Activated B cell treated with CpG ODN at 0.5 μM for 24 hours (primary cell): ENCODE data around the gene SARM1. TPM values are rescaled to one million over a fixed set of nuclear protein-coding genes. Genes with fewer than 3 reads are reported as not detected.

ENCODE experiments used
- ATAC-seq: fragments of 200-7000 bp; cut with Tn5 transposase; one replicate; pipeline ENCODE4 v1.10.0; 2021; ENCODE audit warnings: low read depth, mild to moderate bottlenecking, moderate library complexity
- CTCF ChIA-PET: fragments of 350-600 bp; sonication (Branson Sonifier 250); formaldehyde crosslinking; loops from one replicate; lab custom pipeline; 2021; ENCODE audit warnings: antibody characterized with exemption; lab: Charles Lee
- POLR2A ChIA-PET: fragments of 350-600 bp; sonication (Branson Sonifier 250); formaldehyde crosslinking; loops from one replicate; lab custom pipeline; 2021; ENCODE audit warnings: antibody characterized with exemption; lab: Charles Lee
- DNase-seq: peaks from one replicate; pipeline ENCODE4 v3.0.0; 2022
- H3K27ac Mint-ChIP-seq: one replicate; pipeline ENCODE4 v1.8.0; 2020; ENCODE audit warnings: mixed read lengths
- H3K27me3 Mint-ChIP-seq: one replicate; pipeline ENCODE4 v1.8.0; 2021; ENCODE audit warnings: mixed read lengths
- H3K36me3 Mint-ChIP-seq: one replicate; pipeline ENCODE4 v1.8.0; 2021; ENCODE audit warnings: low read depth, mixed read lengths
- H3K4me1 Mint-ChIP-seq: one replicate; pipeline ENCODE4 v1.8.0; 2021; ENCODE audit warnings: mixed read lengths
- H3K4me3 Mint-ChIP-seq: one replicate; pipeline ENCODE4 v1.8.0; 2020; ENCODE audit warnings: mild to moderate bottlenecking, mixed read lengths
- H3K9me3 Mint-ChIP-seq: one replicate; pipeline ENCODE4 v1.8.0; 2020; ENCODE audit warnings: mixed read lengths
- intact Hi-C: fragments of 100-400 bp; cut with micrococcal nuclease; formaldehyde crosslinking; loops from one replicate; pipeline ENCODE4 v1.15.1; 2024
- total RNA-seq: library from RNA; stranded (reverse); gene quantifications from 2 replicates; pipeline ENCODE4 v1.2.3, GENCODE V29; 2022
- TF ChIP-seq, protein P1 (sequence below): fragments of 200-600 bp; IDR thresholded peaks from one replicate; pipeline ENCODE4 v1.8.0; 2022; ENCODE audit warnings: antibody characterized with exemption, mild to moderate bottlenecking

SARM1 gene
- total RNA-seq, 1 donor from 2014 or later = 19.9 TPM

- POLR2A ChIA-PET = interaction anchor here (2.2 kb wide), 1 partner anchor 28 kb away, joined by 12 read pairs; the partner anchor contains the start of gene POLDIP2
- peaks cover 25% of the 10 kb centered on the region for H3K36me3 Mint-ChIP-seq
- H3K4me3 Mint-ChIP-seq = peak overlapping the region; percentile 90
- no peak overlapping the region for H3K27ac Mint-ChIP-seq
- CTCF ChIA-PET = interaction anchor here (1.5 to 2.2 kb wide), 2 partner anchors 26 to 31 kb away, joined by 3 to 7 read pairs; no protein-coding TSS in a partner anchor
- no peak for DNase-seq
- no peak for ATAC-seq
- H3K27me3 Mint-ChIP-seq = peaks cover 15% of the 10 kb centered on the region
- TF ChIP-seq, protein P1, sequence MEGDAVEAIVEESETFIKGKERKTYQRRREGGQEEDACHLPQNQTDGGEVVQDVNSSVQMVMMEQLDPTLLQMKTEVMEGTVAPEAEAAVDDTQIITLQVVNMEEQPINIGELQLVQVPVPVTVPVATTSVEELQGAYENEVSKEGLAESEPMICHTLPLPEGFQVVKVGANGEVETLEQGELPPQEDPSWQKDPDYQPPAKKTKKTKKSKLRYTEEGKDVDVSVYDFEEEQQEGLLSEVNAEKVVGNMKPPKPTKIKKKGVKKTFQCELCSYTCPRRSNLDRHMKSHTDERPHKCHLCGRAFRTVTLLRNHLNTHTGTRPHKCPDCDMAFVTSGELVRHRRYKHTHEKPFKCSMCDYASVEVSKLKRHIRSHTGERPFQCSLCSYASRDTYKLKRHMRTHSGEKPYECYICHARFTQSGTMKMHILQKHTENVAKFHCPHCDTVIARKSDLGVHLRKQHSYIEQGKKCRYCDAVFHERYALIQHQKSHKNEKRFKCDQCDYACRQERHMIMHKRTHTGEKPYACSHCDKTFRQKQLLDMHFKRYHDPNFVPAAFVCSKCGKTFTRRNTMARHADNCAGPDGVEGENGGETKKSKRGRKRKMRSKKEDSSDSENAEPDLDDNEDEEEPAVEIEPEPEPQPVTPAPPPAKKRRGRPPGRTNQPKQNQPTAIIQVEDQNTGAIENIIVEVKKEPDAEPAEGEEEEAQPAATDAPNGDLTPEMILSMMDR = no peak
- H3K9me3 Mint-ChIP-seq = no peaks in the 10 kb centered on the region
- intact Hi-C loops = no loop called here
- H3K4me1 Mint-ChIP-seq = peaks cover 29% of the 10 kb centered on the region
Measured at GRCh38 chr17:28385406-28385805, 13.9 kb downstream of the SARM1 start.

GRCh38 chr17:28386391-28386790 is 14.9 kb downstream of the SARM1 start:
- peaks cover 22% of the 10 kb centered on the region for H3K4me1 Mint-ChIP-seq
- intact Hi-C loops = no loop called here
- no peak overlapping the region for H3K4me3 Mint-ChIP-seq
- TF ChIP-seq, protein P1 = no peak
- DNase-seq (no peak), ATAC-seq (no peak)
- no peak overlapping the region for H3K27ac Mint-ChIP-seq
- no peaks in the 10 kb centered on the region for H3K9me3 Mint-ChIP-seq
- peaks cover 15% of the 10 kb centered on the region for H3K27me3 Mint-ChIP-seq
- CTCF ChIA-PET = no interaction called here
- POLR2A ChIA-PET = interaction anchor here (1.0 kb wide), 1 partner anchor 29 kb away, joined by 3 read pairs; the partner anchor contains the start of gene POLDIP2
- H3K36me3 Mint-ChIP-seq = peaks cover 35% of the 10 kb centered on the region

DNA sequence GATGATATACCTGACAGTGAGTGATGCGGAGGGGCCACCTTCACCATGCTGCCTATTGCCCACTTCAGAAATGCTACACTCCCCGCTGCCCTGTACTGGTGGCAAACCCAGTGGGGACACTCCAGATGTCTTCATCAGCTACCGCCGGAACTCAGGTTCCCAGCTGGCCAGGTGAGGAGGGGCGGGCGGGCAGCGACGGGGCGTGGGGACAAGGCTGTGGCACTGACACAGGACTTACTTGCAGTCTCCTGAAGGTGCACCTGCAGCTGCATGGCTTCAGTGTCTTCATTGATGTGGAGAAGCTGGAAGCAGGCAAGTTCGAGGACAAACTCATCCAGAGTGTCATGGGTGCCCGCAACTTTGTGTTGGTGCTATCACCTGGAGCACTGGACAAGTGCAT is 16.6 kb downstream of the SARM1 start:
- TF ChIP-seq, protein P1 = no peak
- DNase-seq (no peak), ATAC-seq (no peak)
- peaks cover 15% of the 10 kb centered on the region for H3K4me1 Mint-ChIP-seq
- peaks cover 44% of the 10 kb centered on the region for H3K36me3 Mint-ChIP-seq
- no peak overlapping the region for H3K27ac Mint-ChIP-seq
- intact Hi-C loops = no loop called here
- H3K27me3 Mint-ChIP-seq = peaks cover 6% of the 10 kb centered on the region
- no peak overlapping the region for H3K4me3 Mint-ChIP-seq
- H3K9me3 Mint-ChIP-seq = no peaks in the 10 kb centered on the region
- CTCF ChIA-PET = no interaction called here
- POLR2A ChIA-PET = no interaction called here

DNA sequence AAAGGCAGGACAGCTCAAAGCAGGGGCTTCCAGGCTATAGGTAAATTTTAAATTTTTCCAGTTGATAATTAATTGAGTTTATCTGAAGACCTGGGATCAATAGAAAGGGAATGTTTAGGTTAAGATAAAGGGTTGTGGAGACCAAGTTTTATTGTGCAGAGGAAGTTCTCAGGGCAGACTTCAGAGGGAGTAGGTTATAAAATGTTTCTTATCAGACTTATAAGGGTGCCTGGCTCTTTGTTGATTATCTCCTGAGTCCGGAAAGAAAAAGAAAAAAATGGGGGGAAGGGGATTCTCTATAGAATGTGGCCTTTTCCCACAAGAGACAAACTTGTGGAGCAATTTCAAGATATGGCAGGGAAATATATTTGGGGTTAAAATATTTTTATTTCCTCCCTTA is 18.6 kb downstream of the SARM1 start:
- TF ChIP-seq, protein P1 = no peak
- ATAC-seq (no peak), DNase-seq (no peak)
- no peaks in the 10 kb centered on the region for H3K9me3 Mint-ChIP-seq
- H3K27me3 Mint-ChIP-seq = no peaks in the 10 kb centered on the region
- CTCF ChIA-PET = no interaction called here
- H3K36me3 Mint-ChIP-seq = peaks cover 53% of the 10 kb centered on the region
- POLR2A ChIA-PET = no interaction called here
- no peak overlapping the region for H3K27ac Mint-ChIP-seq
- no peak overlapping the region for H3K4me3 Mint-ChIP-seq
- peaks cover 4% of the 10 kb centered on the region for H3K4me1 Mint-ChIP-seq
- intact Hi-C loops = no loop called here

DNA sequence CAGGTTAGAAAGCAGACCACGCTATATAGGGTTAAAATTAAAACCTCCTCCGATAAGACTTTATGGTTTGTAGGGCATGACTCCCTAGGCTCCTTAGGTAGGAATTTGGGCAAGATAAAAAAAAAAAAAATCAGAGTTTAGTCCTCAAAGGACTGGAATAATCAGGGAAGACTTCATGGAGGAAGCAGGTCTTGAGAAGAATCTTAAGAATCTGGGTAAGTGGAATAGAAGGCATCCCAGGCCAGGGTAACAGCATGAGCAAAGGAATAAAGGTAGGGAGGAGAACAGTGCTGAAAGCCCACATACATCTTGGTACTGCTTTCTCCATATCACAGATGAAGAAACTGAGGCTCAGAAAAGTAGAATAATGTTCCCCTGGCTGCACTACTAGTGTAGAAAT is 19.1 kb downstream of the SARM1 start:
- H3K27me3 Mint-ChIP-seq = no peaks in the 10 kb centered on the region
- DNase-seq (no peak), ATAC-seq (no peak)
- intact Hi-C loops = no loop called here
- H3K4me1 Mint-ChIP-seq = peaks cover under 1% of the 10 kb centered on the region
- no peak overlapping the region for H3K27ac Mint-ChIP-seq
- H3K4me3 Mint-ChIP-seq = no peak overlapping the region
- TF ChIP-seq, protein P1 = no peak
- no peaks in the 10 kb centered on the region for H3K9me3 Mint-ChIP-seq
- ChIA-PET CTCF (no interaction called here), POLR2A (no interaction called here)
- H3K36me3 Mint-ChIP-seq = peaks cover 57% of the 10 kb centered on the region
